PFSK-1 (cell line): ENCODE results near the gene TRAPPC12.

Experiments used
- FOXP2 ChIP-seq: optimal IDR thresholded peaks from 2 replicates; pipeline ENCODE3; 2011; ENCODE audit warnings: borderline replicate concordance, control low read depth, inconsistent platforms; ENCODE audit not compliant: insufficient read depth; ENCODE audit errors: extremely low read length, extremely low read depth
- POLR2AphosphoS5 ChIP-seq: IDR thresholded peaks from 2 replicates; pipeline ENCODE4 v1.6.1; 2012; ENCODE audit warnings: low read depth, mild to moderate bottlenecking, control low read depth, low read length, moderate library complexity
- SIN3A ChIP-seq: IDR thresholded peaks from 2 replicates; pipeline ENCODE4 v1.6.1; 2012; ENCODE audit warnings: mild to moderate bottlenecking, low read length, moderate library complexity, borderline replicate concordance; ENCODE audit not compliant: insufficient read depth
- TAF1 ChIP-seq: IDR thresholded peaks from 2 replicates; pipeline ENCODE4 v1.6.1; 2012; ENCODE audit warnings: low read length, control low read depth, borderline replicate concordance; ENCODE audit not compliant: insufficient read depth
- TF ChIP-seq, protein P1 (sequence below), 2 experiments: IDR thresholded peaks; 2 replicates each; pipeline versions ENCODE4 v1.6.1 to v1.8.0; 2011 to 2012; ENCODE audit warnings: low read depth in 2 of 2, low read length in 2 of 2, control low read depth in 1 of 2, inconsistent platforms in 1 of 2, mild to moderate bottlenecking in 1 of 2, moderate library complexity in 1 of 2; ENCODE audit not compliant: insufficient read depth in 1 of 2

TRAPPC12 gene

DNA sequence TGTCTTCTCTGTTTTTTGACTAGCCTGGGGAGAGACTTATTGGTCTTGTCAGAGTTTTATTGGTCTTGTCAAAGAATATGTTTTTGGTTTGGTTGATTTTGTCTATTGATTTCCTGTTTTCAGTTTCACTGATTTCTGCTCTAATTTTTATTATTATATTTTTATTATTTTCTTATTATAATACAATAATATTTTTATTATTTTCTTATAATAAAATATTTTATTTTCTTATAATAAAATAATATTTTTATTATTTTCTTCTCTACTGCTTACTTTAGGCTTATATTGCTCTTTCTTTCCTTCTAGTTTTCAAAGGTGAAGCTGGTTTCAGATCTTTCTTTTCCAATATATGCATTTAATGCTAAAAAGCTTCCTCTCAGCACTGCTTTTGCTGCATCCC is 62.0 kb downstream of the TRAPPC12 start:
- TF ChIP-seq FOXP2 (no peak), TAF1 (no peak), POLR2AphosphoS5 (no peak)

DNA sequence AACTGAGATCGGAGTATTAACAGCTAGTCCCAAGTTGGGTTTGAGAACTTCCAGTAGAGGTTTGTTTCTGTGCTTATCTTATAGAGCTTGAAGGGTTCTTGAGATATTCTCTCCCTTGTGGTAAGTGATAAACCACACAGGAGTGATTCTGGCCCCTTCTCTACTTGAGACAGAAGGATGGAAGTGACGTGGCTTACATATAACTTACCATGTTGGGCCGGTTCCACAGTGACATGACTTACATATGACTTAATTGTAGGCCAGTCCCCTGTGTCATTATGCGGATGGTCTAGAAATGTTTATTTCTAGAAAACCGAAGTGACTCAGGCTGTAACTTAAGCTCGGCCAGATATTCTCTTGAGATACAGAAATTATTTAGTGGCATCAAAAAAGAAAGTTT is 62.7 kb downstream of the TRAPPC12 start:
- TF ChIP-seq TAF1 (no peak), POLR2AphosphoS5 (no peak), SIN3A (no peak), FOXP2 (no peak)
- TF ChIP-seq, protein P1, sequence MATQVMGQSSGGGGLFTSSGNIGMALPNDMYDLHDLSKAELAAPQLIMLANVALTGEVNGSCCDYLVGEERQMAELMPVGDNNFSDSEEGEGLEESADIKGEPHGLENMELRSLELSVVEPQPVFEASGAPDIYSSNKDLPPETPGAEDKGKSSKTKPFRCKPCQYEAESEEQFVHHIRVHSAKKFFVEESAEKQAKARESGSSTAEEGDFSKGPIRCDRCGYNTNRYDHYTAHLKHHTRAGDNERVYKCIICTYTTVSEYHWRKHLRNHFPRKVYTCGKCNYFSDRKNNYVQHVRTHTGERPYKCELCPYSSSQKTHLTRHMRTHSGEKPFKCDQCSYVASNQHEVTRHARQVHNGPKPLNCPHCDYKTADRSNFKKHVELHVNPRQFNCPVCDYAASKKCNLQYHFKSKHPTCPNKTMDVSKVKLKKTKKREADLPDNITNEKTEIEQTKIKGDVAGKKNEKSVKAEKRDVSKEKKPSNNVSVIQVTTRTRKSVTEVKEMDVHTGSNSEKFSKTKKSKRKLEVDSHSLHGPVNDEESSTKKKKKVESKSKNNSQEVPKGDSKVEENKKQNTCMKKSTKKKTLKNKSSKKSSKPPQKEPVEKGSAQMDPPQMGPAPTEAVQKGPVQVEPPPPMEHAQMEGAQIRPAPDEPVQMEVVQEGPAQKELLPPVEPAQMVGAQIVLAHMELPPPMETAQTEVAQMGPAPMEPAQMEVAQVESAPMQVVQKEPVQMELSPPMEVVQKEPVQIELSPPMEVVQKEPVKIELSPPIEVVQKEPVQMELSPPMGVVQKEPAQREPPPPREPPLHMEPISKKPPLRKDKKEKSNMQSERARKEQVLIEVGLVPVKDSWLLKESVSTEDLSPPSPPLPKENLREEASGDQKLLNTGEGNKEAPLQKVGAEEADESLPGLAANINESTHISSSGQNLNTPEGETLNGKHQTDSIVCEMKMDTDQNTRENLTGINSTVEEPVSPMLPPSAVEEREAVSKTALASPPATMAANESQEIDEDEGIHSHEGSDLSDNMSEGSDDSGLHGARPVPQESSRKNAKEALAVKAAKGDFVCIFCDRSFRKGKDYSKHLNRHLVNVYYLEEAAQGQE (IDR thresholded peaks at IDR 0.05; ENCODE audit: insufficient read depth in 1 of 2, low read depth in 2 of 2, low read length in 2 of 2), result no peak

DNA sequence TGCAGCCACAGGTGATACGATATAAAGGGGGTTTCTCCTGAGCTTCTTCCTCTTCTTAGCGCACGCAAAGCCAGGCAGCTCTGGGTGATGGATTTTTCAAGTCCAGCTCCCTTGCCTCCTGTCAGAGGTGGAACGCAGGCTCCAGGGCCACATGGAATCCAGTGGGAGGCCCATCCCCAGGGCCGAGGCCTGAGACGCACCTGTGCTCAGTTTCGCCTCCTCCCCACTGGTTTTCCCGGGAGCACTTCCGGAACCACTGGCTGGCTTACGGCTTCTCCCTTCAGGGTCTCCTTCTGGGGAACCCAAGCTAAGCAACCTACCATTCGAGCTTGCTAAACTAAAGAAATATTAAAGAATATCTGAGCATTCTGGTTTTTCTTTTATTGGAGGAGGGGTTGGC is 63.6 kb downstream of the TRAPPC12 start:
- no peak for TF ChIP-seq FOXP2
- TF ChIP-seq, protein P1 (IDR thresholded peaks at IDR 0.05; ENCODE audit: insufficient read depth in 1 of 2, low read depth in 2 of 2, low read length in 2 of 2), result no peak
- no peak for TF ChIP-seq SIN3A
- TF ChIP-seq POLR2AphosphoS5, result no peak
- TF ChIP-seq TAF1, result no peak

DNA sequence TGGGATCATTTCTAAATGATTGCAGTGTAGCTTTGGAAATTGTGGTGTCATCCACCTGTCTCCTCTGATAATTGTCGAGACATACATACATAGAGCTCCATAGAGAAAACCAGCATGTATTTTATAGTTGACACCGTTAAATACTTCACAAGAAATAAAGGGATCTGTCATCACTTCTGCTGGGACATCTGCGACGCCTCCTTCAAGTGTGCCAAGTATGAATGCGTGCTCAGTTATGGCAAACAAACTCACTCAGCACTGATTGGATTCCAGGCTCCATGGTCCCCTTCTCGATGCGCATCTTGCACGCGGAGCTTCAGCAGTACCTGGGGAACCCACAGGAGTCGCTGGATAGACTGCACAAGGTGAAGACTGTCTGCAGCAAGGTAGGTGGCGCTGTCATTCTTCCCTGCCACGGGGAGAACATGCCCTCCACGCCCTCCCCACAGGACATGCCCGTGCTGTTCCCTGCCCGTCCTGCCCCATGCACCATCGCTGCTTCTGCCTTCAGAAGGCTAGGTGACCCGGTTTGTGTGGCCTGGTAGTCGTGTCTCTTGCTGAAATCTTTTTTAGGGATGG is 64.1 kb downstream of the TRAPPC12 start:
- no peak for TF ChIP-seq TAF1
- TF ChIP-seq POLR2AphosphoS5, result no peak
- TF ChIP-seq, protein P1 (IDR thresholded peaks at IDR 0.05; ENCODE audit: insufficient read depth in 1 of 2, low read depth in 2 of 2, low read length in 2 of 2), result no peak
- no peak for TF ChIP-seq SIN3A
- no peak for TF ChIP-seq FOXP2

DNA sequence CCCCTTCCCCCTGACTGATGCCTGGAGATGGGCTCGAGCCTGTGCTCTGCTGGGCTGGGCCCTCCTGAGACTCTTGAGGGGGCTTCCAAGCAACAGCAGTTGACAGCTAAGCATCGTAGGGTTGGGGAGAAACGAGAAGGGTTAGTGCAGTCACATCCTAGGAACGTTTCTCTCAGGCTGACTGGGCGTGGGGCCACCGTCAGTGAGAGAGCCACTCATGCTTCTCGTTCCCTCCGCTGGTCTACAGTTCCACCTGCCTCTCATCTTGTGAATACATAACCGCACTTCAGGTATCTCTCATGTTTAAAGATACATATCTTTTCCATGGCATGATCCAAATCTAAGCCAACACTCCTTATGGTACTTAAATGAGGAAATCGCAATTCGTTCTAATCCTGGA is 66.4 kb downstream of the TRAPPC12 start:
- TF ChIP-seq TAF1 (no peak), POLR2AphosphoS5 (no peak), FOXP2 (no peak), SIN3A (no peak)
- TF ChIP-seq, protein P1 (IDR thresholded peaks at IDR 0.05; ENCODE audit: insufficient read depth in 1 of 2, low read depth in 2 of 2, low read length in 2 of 2), result no peak
